HFFc6 (cell line): Measurements from ENCODE around the gene IYD. TPM values are rescaled to one million over a fixed set of nuclear protein-coding genes. Genes with fewer than 3 reads are reported as not detected.

Experiments
- DNase-seq: peaks from one replicate; pipeline ENCODE4 v3.0.0-alpha.2; 2018
- H3K27ac Mint-ChIP-seq: 2 replicates; pipeline ENCODE4 v1.8.0; 2020; ENCODE audit warnings: mild to moderate bottlenecking, mixed read lengths
- H3K27me3 Mint-ChIP-seq: 2 replicates; pipeline ENCODE4 v1.8.0; 2021; ENCODE audit warnings: mild to moderate bottlenecking, moderate library complexity, mixed read lengths; ENCODE audit not compliant: insufficient read depth
- H3K36me3 Mint-ChIP-seq: 2 replicates; pipeline ENCODE4 v1.8.0; 2021; ENCODE audit warnings: low read depth, mixed read lengths
- H3K4me1 Mint-ChIP-seq: 2 replicates; pipeline ENCODE4 v1.8.0; 2020; ENCODE audit warnings: low read depth, mixed read lengths
- H3K4me3 Mint-ChIP-seq: 2 replicates; pipeline ENCODE4 v1.8.0; 2020; ENCODE audit warnings: mild to moderate bottlenecking, moderate library complexity, mixed read lengths
- H3K9me3 Mint-ChIP-seq: 2 replicates; pipeline ENCODE4 v1.8.0; 2020; ENCODE audit warnings: mild to moderate bottlenecking, mixed read lengths
- CTCF ChIP-seq: fragments of 200-600 bp; sonication (generic); IDR thresholded peaks from 2 replicates; pipeline ENCODE4 v1.5.0; 2021; ENCODE audit warnings: antibody characterized with exemption, mild to moderate bottlenecking
- total RNA-seq, 6 experiments: library from RNA; stranded (reverse); fragmentation: NEBNext Ultra II Directional; extraction: Animal tissue kit (Norgen Biotek cat#: 25700); gene quantifications; 2 replicates in 1 of 6; 3 replicates in 5 of 6; pipeline ENCODE4 v1.2.3, GENCODE V29; 2021

The IYD gene
- total RNA-seq, 6 experiments from 2014 or later, result not detected

GRCh38 chr6:150395388-150396009 lies 26.7 kb downstream of the IYD start:
- H3K4me1 Mint-ChIP-seq, result no peaks in the 10 kb centered on the region
- peak; percentile 87 for TF ChIP-seq CTCF
- peaks cover 22% of the 10 kb centered on the region; the same call in 1 of the 2 replicates for H3K27me3 Mint-ChIP-seq
- H3K4me3 Mint-ChIP-seq, result no peak overlapping the region
- H3K27ac Mint-ChIP-seq, result no peak overlapping the region
- no peaks in the 10 kb centered on the region for H3K9me3 Mint-ChIP-seq
- DNase-seq, result peak; percentile 52
- no peaks in the 10 kb centered on the region for H3K36me3 Mint-ChIP-seq

GRCh38 chr6:150403458-150404246 lies 34.8 kb downstream of the IYD start:
- no peak overlapping the region for H3K27ac Mint-ChIP-seq
- H3K36me3 Mint-ChIP-seq, result no peaks in the 10 kb centered on the region
- no peaks in the 10 kb centered on the region for H3K4me1 Mint-ChIP-seq
- no peak overlapping the region for H3K4me3 Mint-ChIP-seq
- H3K27me3 Mint-ChIP-seq, result peaks cover 32% of the 10 kb centered on the region
- TF ChIP-seq CTCF, result no peak
- H3K9me3 Mint-ChIP-seq, result no peaks in the 10 kb centered on the region
- DNase-seq, result peak; percentile 24

DNA sequence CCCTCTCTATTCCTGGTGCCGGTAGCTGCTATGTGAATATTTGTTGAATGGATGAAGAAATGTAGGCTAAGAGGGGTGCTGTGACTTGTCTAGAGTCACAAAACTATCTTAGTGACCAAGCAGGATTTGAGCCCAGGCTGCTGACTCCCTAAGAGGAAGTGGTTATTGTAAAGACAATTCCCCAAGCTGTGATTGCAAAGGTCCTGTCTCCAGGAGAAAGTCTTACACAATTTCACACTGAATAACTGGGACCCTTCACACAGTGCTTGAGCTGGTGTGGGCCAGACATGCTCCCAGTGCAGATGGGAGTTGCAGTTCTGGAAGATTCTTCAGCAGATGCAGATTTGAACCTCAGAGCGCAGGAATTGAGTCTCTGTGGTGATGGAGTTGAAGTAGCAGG lies 38.1 kb downstream of the IYD start:
- DNase-seq, result no peak
- Mint-ChIP-seq H3K9me3 (no peaks in the 10 kb centered on the region), H3K27ac (no peak overlapping the region), H3K36me3 (no peaks in the 10 kb centered on the region), H3K27me3 (peaks cover 24% of the 10 kb centered on the region), H3K4me1 (peaks cover 2% of the 10 kb centered on the region; the same call in 1 of the 2 replicates), H3K4me3 (no peak overlapping the region)
- no peak for TF ChIP-seq CTCF

- H3K9me3 Mint-ChIP-seq, result no peaks in the 10 kb centered on the region
- no peak for TF ChIP-seq CTCF
- DNase-seq, result no peak
- no peak overlapping the region for H3K27ac Mint-ChIP-seq
- H3K36me3 Mint-ChIP-seq, result no peaks in the 10 kb centered on the region
- H3K4me1 Mint-ChIP-seq, result peaks cover 8% of the 10 kb centered on the region; the same call in 1 of the 2 replicates
- no peak overlapping the region for H3K4me3 Mint-ChIP-seq
- peaks cover 22% of the 10 kb centered on the region for H3K27me3 Mint-ChIP-seq
Measured at GRCh38 chr6:150408842-150409241, 40.0 kb downstream of the IYD start.

DNA sequence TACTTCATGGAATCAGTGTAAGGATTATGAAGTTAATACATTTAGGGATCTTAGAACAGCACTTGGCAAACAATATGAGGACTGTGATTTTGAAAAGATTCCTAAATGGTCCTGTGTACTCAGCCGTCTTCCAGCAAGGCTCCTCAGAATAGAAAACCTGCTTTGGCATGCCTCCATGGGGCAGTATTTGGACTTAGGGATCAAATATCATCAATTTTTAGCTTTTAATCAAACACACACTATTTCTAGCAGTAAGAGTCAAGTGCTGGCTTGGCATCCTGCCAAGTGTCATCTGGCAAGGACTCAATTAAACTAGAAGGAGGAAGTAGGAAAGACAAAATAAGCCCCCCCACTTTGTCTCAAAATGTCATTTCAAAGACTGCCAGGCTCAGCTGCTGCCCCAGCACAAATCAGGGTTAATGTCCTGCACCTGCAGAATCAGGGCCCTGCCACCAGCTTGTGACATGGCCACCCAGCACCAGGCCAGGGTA lies 40.8 kb downstream of the IYD start:
- Mint-ChIP-seq H3K36me3 (no peaks in the 10 kb centered on the region), H3K27me3 (peaks cover 23% of the 10 kb centered on the region), H3K4me3 (no peak overlapping the region), H3K9me3 (no peaks in the 10 kb centered on the region), H3K27ac (no peak overlapping the region), H3K4me1 (peaks cover 8% of the 10 kb centered on the region; the same call in 1 of the 2 replicates)
- no peak for TF ChIP-seq CTCF
- no peak for DNase-seq
